ENCODE data around the gene SCLT1.
A peak's percentile ranks its signal among the peaks of the same experiment; 100 is the strongest.

SCLT1 gene

GRCh38 chr4:128858879-128859671 is 234.3 kb downstream of the SCLT1 start:
- H3K36me3 Mint-ChIP-seq = peaks cover 74% of the 10 kb centered on the region
- peaks cover 63% of the 10 kb centered on the region for H3K4me1 Mint-ChIP-seq

GRCh38 chr4:128856246-128856645 is 237.1 kb downstream of the SCLT1 start:
- Mint-ChIP-seq H3K4me3 (no peak overlapping the region), H3K27me3 (no peaks in the 10 kb centered on the region), H3K4me1 (peaks cover 43% of the 10 kb centered on the region), H3K27ac (peak overlapping the region; percentile 48), H3K9me3 (no peaks in the 10 kb centered on the region), H3K36me3 (peaks cover 83% of the 10 kb centered on the region)
- no peak for ATAC-seq

More at GRCh38 chr4:128858879-128859671, 234.3 kb downstream of the SCLT1 start:
- no peaks in the 10 kb centered on the region for H3K27me3 Mint-ChIP-seq
- ATAC-seq = no peak
- peak overlapping the region; percentile 83 for H3K27ac Mint-ChIP-seq
- no peak overlapping the region for H3K4me3 Mint-ChIP-seq
- H3K9me3 Mint-ChIP-seq = no peaks in the 10 kb centered on the region

GRCh38 chr4:128855621-128856020 is 237.7 kb downstream of the SCLT1 start:
- peaks cover 38% of the 10 kb centered on the region for H3K4me1 Mint-ChIP-seq
- peaks cover 85% of the 10 kb centered on the region for H3K36me3 Mint-ChIP-seq
- no peak overlapping the region for H3K4me3 Mint-ChIP-seq
- peak overlapping the region; percentile 87 for H3K27ac Mint-ChIP-seq
- no peaks in the 10 kb centered on the region for H3K27me3 Mint-ChIP-seq
- no peaks in the 10 kb centered on the region for H3K9me3 Mint-ChIP-seq
- ATAC-seq = no peak

GRCh38 chr4:128854433-128854832 is 238.9 kb downstream of the SCLT1 start:
- Mint-ChIP-seq H3K27ac (peak overlapping the region; percentile 87), H3K36me3 (peaks cover 85% of the 10 kb centered on the region), H3K4me3 (no peak overlapping the region), H3K9me3 (no peaks in the 10 kb centered on the region), H3K4me1 (peaks cover 27% of the 10 kb centered on the region), H3K27me3 (no peaks in the 10 kb centered on the region)
- no peak for ATAC-seq

- Mint-ChIP-seq H3K4me3 (no peak overlapping the region), H3K36me3 (peaks cover 85% of the 10 kb centered on the region), H3K27me3 (no peaks in the 10 kb centered on the region), H3K27ac (peak overlapping the region; percentile 87), H3K4me1 (peaks cover 20% of the 10 kb centered on the region), H3K9me3 (no peaks in the 10 kb centered on the region)
- ATAC-seq = no peak
Observed at GRCh38 chr4:128853741-128854140, 239.6 kb downstream of the SCLT1 start.

- no peak overlapping the region for H3K27ac Mint-ChIP-seq
- no peaks in the 10 kb centered on the region for H3K27me3 Mint-ChIP-seq
- peaks cover 94% of the 10 kb centered on the region for H3K36me3 Mint-ChIP-seq
- peaks cover 16% of the 10 kb centered on the region for H3K4me1 Mint-ChIP-seq
- H3K9me3 Mint-ChIP-seq = no peaks in the 10 kb centered on the region
- ATAC-seq = no peak
- no peak overlapping the region for H3K4me3 Mint-ChIP-seq
Observed at GRCh38 chr4:128850252-128850651, 243.1 kb downstream of the SCLT1 start.

GRCh38 chr4:128848461-128848860 is 244.9 kb downstream of the SCLT1 start:
- no peak for ATAC-seq
- Mint-ChIP-seq H3K36me3 (peaks cover 84% of the 10 kb centered on the region), H3K27ac (no peak overlapping the region), H3K4me3 (no peak overlapping the region), H3K4me1 (no peaks in the 10 kb centered on the region), H3K27me3 (no peaks in the 10 kb centered on the region), H3K9me3 (no peaks in the 10 kb centered on the region)

GRCh38 chr4:128847082-128847724 is 246.1 kb downstream of the SCLT1 start:
- Mint-ChIP-seq H3K27ac (no peak overlapping the region), H3K4me3 (no peak overlapping the region), H3K27me3 (no peaks in the 10 kb centered on the region), H3K36me3 (peaks cover 82% of the 10 kb centered on the region), H3K4me1 (no peaks in the 10 kb centered on the region), H3K9me3 (no peaks in the 10 kb centered on the region)
- no peak for ATAC-seq

- H3K27ac Mint-ChIP-seq = no peak overlapping the region
Observed at GRCh38 chr4:128846063-128846462, 247.3 kb downstream of the SCLT1 start.

GRCh38 chr4:128844931-128845330 is 248.4 kb downstream of the SCLT1 start:
- Mint-ChIP-seq H3K27me3 (no peaks in the 10 kb centered on the region), H3K9me3 (no peaks in the 10 kb centered on the region), H3K36me3 (peaks cover 75% of the 10 kb centered on the region), H3K4me3 (no peak overlapping the region), H3K4me1 (peaks cover 10% of the 10 kb centered on the region), H3K27ac (no peak overlapping the region)
- ATAC-seq = no peak

More at GRCh38 chr4:128846063-128846462, 247.3 kb downstream of the SCLT1 start:
- ATAC-seq = no peak
- no peaks in the 10 kb centered on the region for H3K9me3 Mint-ChIP-seq
- peaks cover 7% of the 10 kb centered on the region for H3K4me1 Mint-ChIP-seq
- no peak overlapping the region for H3K4me3 Mint-ChIP-seq
- no peaks in the 10 kb centered on the region for H3K27me3 Mint-ChIP-seq
- H3K36me3 Mint-ChIP-seq = peaks cover 77% of the 10 kb centered on the region

GRCh38 chr4:128841402-128841801 is 251.9 kb downstream of the SCLT1 start:
- ATAC-seq = no peak
- Mint-ChIP-seq H3K36me3 (peaks cover 51% of the 10 kb centered on the region), H3K27me3 (no peaks in the 10 kb centered on the region), H3K4me3 (no peak overlapping the region), H3K9me3 (no peaks in the 10 kb centered on the region), H3K27ac (peak overlapping the region; percentile 4), H3K4me1 (peaks cover 33% of the 10 kb centered on the region)

- Mint-ChIP-seq H3K27me3 (no peaks in the 10 kb centered on the region), H3K27ac (peak overlapping the region; percentile 4), H3K4me1 (peaks cover 34% of the 10 kb centered on the region), H3K36me3 (peaks cover 47% of the 10 kb centered on the region), H3K9me3 (no peaks in the 10 kb centered on the region), H3K4me3 (no peak overlapping the region)
- no peak for ATAC-seq
Observed at GRCh38 chr4:128840711-128841318, 252.5 kb downstream of the SCLT1 start.

- Mint-ChIP-seq H3K9me3 (no peaks in the 10 kb centered on the region), H3K27me3 (no peaks in the 10 kb centered on the region), H3K4me3 (no peak overlapping the region), H3K36me3 (peaks cover 50% of the 10 kb centered on the region), H3K27ac (peak overlapping the region; percentile 73), H3K4me1 (peaks cover 42% of the 10 kb centered on the region)
- no peak for ATAC-seq
Observed at GRCh38 chr4:128837679-128838078, 255.7 kb downstream of the SCLT1 start.

- Mint-ChIP-seq H3K4me3 (no peak overlapping the region), H3K27me3 (no peaks in the 10 kb centered on the region), H3K36me3 (peaks cover 52% of the 10 kb centered on the region), H3K27ac (peak overlapping the region; percentile 73), H3K9me3 (no peaks in the 10 kb centered on the region), H3K4me1 (peaks cover 47% of the 10 kb centered on the region)
- no peak for ATAC-seq
Observed at GRCh38 chr4:128837198-128837597, 256.1 kb downstream of the SCLT1 start.

- H3K4me3 Mint-ChIP-seq = no peak overlapping the region
- H3K9me3 Mint-ChIP-seq = no peaks in the 10 kb centered on the region
- H3K27ac Mint-ChIP-seq = peak overlapping the region; percentile 38
- no peak for ATAC-seq
- H3K36me3 Mint-ChIP-seq = peaks cover 50% of the 10 kb centered on the region
- H3K4me1 Mint-ChIP-seq = peaks cover 49% of the 10 kb centered on the region
- no peaks in the 10 kb centered on the region for H3K27me3 Mint-ChIP-seq
Observed at GRCh38 chr4:128835498-128836222, 257.7 kb downstream of the SCLT1 start.
